IPS-NIHi7 (cell line): ENCODE data around the gene PPP2R2D.
"Not testable (repeated sequence)": the region's sequence is repeated elsewhere in the genome, so short reads cannot be mapped to it uniquely, and the experiment has no call there.

Experiments
- DNase-seq: peaks from one replicate; pipeline ENCODE4 v3.0.0; 2012; ENCODE audit warnings: mixed read lengths; ENCODE audit errors: extremely low spot score

Gene PPP2R2D

GRCh38 chr10:131975796-131976195, 75.0 kb downstream of the PPP2R2D start:
- DNase-seq = no peak

- DNase-seq = no peak
Observed at GRCh38 chr10:131977323-131978096, 76.7 kb downstream of the PPP2R2D start.

GRCh38 chr10:131978366-131978765, 77.6 kb downstream of the PPP2R2D start:
- DNase-seq = no peak

GRCh38 chr10:131978851-131979250, 78.0 kb downstream of the PPP2R2D start:
- DNase-seq = peak; percentile 38

- DNase-seq = no peak
Observed at GRCh38 chr10:131979336-131979735, 78.5 kb downstream of the PPP2R2D start.

- DNase-seq = no peak
Observed at GRCh38 chr10:131979821-131980270, 79.0 kb downstream of the PPP2R2D start.

GRCh38 chr10:131980321-131980720, 79.5 kb downstream of the PPP2R2D start:
- DNase-seq = no peak

- DNase-seq = peak; percentile 57
Observed at GRCh38 chr10:131980761-131981428, 80.1 kb downstream of the PPP2R2D start.

GRCh38 chr10:131981429-131982184, 80.8 kb downstream of the PPP2R2D start, which contains the start of gene BNIP3:
TSS of gene BNIP3 (minus strand) at chr10:131981923. CDS start at chr10:131981806, 117 bp downstream.
- DNase-seq = peak; percentile 98

- DNase-seq = no peak
Observed at GRCh38 chr10:131982185-131982756, 81.5 kb downstream of the PPP2R2D start.

GRCh38 chr10:131982796-131983195, 82.0 kb downstream of the PPP2R2D start:
- no peak for DNase-seq

GRCh38 chr10:131983780-131984179, 83.0 kb downstream of the PPP2R2D start:
- DNase-seq = no peak

- DNase-seq = not testable (repeated sequence)
Observed at GRCh38 chr10:131986851-131987250, 86.0 kb downstream of the PPP2R2D start.

- DNase-seq = not testable (repeated sequence)
Observed at GRCh38 chr10:131987301-131987700, 86.5 kb downstream of the PPP2R2D start.

- DNase-seq = not testable (repeated sequence)
Observed at GRCh38 chr10:131987786-131988185, 87.0 kb downstream of the PPP2R2D start.

GRCh38 chr10:131991726-131992125, 90.9 kb downstream of the PPP2R2D start:
- DNase-seq = no peak

- no peak for DNase-seq
Observed at GRCh38 chr10:131993275-131993674, 92.5 kb downstream of the PPP2R2D start.

- no peak for DNase-seq
Observed at GRCh38 chr10:131994435-131994834, 93.6 kb downstream of the PPP2R2D start.

- no peak for DNase-seq
Observed at GRCh38 chr10:131996466-131997365, 95.9 kb downstream of the PPP2R2D start.

GRCh38 chr10:131997366-131998049, 96.7 kb downstream of the PPP2R2D start:
- peak; percentile 59 for DNase-seq
